GM12801 (cell line): ENCODE data around the gene PTK7.

Experiments used
- CTCF ChIP-seq: IDR thresholded peaks from one replicate; pipeline ENCODE4 v1.5.1; 2011; ENCODE audit warnings: control low read depth; ENCODE audit not compliant: insufficient read length; ENCODE audit errors: extremely low read depth

The PTK7 gene

DNA sequence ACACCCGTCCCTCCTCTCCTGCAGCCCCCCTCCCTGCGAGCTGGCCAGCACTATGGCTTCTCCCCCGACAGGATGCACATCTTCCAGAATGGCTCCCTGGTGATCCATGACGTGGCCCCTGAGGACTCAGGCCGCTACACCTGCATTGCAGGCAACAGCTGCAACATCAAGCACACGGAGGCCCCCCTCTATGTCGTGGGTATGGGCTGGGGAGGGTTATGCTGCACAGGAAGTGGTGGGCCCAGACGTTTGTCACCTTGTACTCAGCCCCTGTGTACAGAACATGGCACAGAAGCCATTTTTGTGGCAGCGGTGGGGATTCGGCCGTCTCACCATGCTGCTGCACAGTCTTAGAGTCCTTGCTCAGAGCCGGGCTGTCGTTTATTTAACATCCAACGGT is 66.0 kb downstream of the PTK7 start:
- no peak for TF ChIP-seq CTCF

DNA sequence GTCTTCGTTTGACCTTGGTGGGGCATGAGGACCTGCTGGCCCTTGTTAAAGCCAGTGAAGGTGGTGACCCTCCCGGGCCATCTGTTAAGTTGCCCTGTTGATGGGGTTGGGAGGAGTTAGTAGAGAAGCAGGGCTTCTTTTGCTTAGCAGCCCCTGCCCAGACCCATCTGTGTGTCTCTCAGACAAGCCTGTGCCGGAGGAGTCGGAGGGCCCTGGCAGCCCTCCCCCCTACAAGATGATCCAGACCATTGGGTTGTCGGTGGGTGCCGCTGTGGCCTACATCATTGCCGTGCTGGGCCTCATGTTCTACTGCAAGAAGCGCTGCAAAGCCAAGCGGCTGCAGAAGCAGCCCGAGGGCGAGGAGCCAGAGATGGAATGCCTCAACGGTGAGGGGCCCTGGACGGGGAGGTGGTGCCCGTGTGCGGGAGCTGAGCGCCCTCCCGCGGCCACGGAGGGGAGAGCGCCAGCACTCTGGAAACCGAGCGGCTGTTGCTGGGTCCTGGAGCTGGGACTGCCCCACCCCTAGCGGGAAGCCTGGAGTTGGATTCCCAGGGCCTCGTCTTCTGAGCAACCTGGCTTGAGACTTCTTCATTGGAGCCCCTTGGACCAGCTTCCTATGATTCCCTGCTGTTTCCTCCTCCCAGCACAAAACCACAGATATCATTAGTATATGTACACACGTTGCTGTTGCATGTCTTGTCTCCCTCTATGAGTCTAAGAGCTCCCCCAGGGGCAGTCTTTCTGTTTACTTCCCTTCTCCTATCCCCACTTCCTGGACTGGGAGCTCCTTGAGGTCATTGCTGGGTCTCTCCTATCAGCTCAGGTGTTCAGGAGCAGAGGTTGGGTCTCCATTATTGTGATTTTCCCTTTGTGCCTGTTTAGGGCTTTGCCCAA is 67.4 kb downstream of the PTK7 start:
- TF ChIP-seq CTCF = peak; percentile 22

DNA sequence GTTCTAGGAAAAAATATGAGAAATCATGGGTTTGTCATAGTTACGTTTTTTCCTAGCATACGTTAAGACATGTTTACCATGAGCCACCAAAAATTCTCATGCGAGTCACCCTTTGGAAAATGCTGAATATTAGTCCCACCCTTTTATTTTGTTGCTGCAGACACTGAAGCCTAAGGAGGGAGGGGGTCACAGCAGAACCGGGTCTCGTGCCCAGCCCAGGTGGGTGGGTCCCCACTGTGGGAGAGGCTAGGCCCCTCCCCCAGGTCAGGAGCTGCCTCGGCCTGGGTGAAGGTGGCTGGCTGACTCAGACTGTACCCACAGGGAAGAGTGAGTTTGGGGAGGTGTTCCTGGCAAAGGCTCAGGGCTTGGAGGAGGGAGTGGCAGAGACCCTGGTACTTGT is 68.8 kb downstream of the PTK7 start:
- no peak for TF ChIP-seq CTCF

- no peak for TF ChIP-seq CTCF
These were observed 70.1 kb downstream of the PTK7 start for GRCh38 chr6:43146261-43146660.

DNA sequence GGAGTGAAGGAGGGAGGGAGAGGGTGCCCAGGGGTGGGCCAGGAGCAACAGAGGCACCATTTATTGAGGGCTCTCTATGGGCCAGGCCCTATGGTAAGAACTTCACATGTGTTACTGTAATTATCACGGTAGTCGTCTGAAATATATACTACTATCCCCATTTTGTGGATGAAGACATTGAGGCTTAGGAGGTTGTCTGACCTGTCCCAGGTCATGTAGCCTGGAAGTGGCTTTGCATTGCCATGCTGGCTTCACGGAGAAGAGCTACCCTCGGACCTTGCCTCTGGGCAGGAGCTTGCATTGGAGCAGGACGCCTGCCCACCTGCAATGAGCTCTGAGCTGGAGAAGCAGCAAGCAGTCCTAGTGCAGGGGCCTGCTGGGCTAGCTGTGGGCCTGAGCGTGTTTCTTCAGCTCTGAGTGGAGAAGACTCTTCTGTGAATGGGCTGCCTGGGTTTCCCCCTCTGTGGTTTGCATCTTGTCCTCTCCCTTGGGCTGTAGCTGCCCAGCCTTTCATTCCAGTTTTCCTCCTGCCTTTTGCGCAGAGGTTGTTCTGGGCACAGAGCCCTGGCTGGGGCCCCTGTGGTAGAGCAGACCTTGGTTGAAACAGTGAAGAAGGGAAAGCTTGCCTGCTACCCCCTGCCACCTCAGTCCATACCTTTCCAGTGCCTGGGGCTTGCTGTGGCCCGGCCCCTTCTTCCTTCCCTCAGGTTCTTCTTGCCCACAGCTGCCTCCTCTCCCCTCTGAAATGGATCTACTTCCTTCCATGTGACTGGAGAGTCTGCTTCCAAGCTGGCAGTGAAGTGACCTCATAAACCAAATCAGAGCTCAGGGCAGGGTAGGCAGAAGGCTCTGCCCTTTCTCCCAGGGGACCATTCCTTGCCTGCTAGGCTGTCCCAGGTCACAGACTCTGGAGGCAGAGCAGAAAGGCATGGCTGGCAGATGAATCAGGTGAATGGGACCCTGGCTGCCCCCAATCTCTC is 70.9 kb downstream of the PTK7 start:
- no peak for TF ChIP-seq CTCF

DNA sequence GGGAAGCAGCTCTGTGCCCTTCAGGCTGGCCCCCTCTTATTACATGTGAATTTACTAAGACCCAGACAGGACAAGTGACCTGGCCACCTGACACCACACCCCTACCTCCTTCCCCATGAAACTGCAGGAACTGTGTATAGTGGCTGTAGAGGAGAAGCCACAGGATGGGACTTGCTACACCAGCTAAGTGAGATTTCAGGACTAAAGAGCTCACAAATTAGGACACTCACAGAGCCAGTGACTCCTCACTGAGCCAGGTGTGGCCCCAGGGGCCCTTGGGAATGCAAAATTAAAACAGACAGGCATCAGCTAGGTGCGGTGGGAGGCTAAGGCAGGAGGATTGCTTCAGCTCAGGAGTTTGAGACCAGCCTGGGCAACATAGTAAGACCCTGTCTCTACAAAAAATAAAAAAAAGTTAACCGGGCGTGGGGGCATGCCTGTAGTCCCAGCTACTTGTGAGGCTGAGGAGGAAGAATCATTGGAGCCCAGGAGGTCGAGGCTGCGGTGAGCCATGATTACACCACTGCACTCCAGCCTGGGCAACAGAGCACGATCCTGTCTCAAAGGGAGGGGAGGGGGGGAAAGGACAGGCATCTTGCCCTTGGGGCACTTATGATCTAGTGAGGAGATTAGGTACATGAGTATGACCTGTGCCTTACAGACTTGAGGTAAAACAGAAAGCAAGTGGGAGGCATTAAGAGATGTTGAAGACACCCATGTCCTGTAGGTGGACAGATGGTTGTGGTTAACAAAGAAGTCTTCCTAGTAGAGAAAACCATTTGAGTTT is 71.8 kb downstream of the PTK7 start:
- no peak for TF ChIP-seq CTCF
